Activated effector memory CD4-positive, alpha-beta T cell treated with anti-CD3 and anti-CD28 coated beads, Interleukin-2, amount 50 U/mL, for 16 hours (primary cell): ENCODE results near the gene GSTCD.
"Not testable (repeated sequence)": the region's sequence is repeated elsewhere in the genome, so short reads cannot be mapped to it uniquely, and the experiment has no call there.

ENCODE experiments used
- DNase-seq: peaks from one replicate; pipeline ENCODE4 v3.0.0-alpha.2; 2020

GSTCD gene, protein sequence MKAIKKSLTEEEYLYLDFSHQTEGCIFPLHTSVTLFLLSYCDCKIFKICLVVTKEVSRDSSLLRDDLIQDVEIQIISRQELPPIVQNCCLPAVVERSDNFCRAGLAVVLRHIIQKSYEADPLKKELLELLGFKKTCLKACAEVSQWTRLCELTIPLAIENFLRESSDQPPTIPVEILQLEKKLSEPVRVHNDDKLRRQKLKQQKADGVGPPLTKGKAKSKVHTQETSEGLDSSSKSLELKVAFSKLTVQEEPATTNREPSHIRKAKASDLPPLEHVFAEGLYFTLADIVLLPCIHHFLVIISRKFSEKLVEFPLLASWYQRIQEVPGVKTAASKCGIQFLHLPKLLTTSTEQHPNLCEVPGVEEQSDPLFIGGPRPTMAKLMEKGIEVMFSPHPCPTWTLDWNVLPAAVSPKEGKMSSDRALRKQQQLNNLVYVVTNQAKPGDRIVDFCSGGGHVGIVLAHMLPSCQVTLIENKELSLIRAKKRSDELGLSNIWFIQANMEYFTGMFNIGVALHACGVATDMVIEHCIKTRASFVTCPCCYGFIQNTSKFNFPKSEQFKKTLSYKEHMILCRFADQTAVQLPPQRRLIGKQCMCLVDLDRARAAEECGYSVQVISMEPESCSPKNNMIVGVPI

GRCh38 chr4:105708181-105709080 lies at the start of gene GSTCD, which contains the start of gene INTS12:
GSTCD (plus strand) TSS chr4:105708784; CDS start chr4:105717614, 8,830 bp downstream.
INTS12 (minus strand) TSS chr4:105708689; CDS start chr4:105700005, 8,684 bp downstream.
- peak; percentile 96 for DNase-seq

DNA sequence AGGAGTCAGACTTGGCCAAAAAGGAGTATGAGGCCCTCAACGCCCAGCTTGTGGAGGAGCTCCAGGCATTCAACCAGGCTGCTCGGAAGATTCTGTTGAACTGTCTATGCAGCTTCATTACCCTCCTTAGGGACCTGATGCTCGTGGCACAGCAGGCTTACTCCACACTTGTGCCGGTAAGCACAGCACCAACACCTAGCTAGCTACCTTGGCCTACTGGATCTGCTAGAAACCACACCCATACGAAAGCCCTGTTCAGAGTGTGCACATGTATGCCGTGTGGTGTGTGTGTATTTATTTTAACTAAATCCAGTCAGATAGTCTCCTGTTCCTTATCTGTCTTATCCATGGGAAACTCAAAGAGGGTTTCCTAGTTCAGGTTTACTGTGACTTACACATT lies 49.4 kb upstream of the GSTCD start:
- no peak for DNase-seq

GRCh38 chr4:105661028-105661427 lies 47.6 kb upstream of the GSTCD start:
- DNase-seq, result no peak

GRCh38 chr4:105662935-105663675 lies 45.5 kb upstream of the GSTCD start:
- no peak for DNase-seq

GRCh38 chr4:105666693-105667092 lies 41.9 kb upstream of the GSTCD start:
- DNase-seq, result no peak

- DNase-seq, result no peak
Observed at GRCh38 chr4:105670684-105671083, 37.9 kb upstream of the GSTCD start.

- DNase-seq, result no peak
Observed at GRCh38 chr4:105671301-105671700, 37.3 kb upstream of the GSTCD start.

GRCh38 chr4:105674011-105674410 lies 34.6 kb upstream of the GSTCD start:
- no peak for DNase-seq

DNA sequence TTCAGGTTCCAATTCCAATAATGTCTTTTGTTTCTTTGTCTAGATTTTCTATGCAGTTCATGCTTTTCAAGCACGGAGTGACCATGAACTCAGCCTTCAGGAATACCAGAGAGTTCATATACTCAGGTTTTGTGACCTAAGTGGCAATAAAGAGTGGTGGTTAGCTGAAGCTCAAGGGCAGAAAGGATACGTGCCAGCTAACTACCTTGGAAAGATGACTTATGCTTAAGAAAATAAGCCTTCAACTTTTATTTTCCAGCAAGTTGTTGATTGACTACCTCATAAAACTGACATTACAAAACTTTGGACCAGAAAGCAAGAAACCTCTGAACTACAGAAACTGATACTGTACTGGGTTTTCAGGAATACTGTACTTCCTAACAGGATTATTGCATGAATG lies 30.9 kb upstream of the GSTCD start:
- DNase-seq, result no peak

- DNase-seq, result no peak
Observed at GRCh38 chr4:105679186-105679585, 29.4 kb upstream of the GSTCD start.

GRCh38 chr4:105683038-105683437 lies 25.5 kb upstream of the GSTCD start:
- DNase-seq, result no peak

- DNase-seq, result no peak
Observed at GRCh38 chr4:105686571-105686970, 22.0 kb upstream of the GSTCD start.

DNA sequence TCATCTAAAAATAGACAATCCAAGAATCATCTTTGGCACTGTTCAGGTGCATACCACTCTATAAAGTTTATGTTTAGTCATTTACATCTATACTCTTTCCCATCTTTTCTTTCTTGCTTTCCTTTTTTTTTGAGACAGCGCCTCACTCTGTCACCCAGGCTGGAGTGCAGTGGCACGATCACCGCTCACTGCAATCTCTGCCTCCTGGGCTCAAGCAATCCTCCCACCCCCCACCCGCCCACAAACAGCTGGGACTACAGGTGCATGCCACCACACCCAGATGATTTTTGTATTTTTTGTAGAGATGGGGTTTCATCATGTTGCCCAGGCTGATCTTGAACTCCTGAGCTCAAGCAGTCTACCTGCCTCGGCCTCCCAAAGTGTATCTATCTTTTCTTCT lies 13.8 kb upstream of the GSTCD start:
- DNase-seq, result not testable (repeated sequence)

DNA sequence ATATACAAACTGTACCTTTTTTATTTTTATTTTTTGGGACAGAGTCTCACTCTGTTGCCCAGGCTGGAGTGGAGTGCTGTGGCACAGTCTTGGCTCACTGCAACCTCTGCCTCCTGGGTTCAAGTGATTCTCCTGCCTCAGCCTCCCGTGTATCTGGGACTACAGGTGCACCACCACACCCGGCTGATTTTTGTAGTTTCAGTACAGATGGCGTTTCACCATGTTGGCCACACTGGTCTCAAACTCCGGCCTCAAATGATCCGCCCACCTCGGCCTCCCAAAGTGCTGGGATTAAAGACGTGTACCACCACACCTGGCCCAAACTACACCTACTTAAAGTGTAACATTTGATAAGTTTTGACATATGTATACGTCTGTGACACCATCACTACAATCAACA lies 12.8 kb upstream of the GSTCD start:
- not testable (repeated sequence) for DNase-seq

GRCh38 chr4:105698607-105699006 lies 10.0 kb upstream of the GSTCD start:
- no peak for DNase-seq

DNA sequence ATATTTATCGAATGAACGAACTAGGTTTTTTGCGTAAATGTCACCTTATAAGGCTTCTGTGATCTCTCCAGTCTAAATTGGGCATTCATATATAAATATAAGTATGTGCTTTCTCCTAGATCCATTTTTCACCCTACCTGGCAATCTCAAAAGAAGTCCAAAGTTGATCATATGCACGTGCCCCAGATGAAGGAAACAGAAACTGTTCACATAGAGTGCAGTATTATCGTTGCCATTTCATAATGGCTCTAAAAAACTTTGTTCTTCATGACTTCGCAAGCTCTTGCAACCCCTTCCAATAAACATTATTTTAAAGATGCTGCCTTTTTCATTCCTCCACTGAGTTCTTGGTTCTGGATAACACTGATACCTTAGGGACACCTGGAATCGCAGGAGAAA lies 803 bp upstream of the GSTCD start:
- DNase-seq, result no peak

DNA sequence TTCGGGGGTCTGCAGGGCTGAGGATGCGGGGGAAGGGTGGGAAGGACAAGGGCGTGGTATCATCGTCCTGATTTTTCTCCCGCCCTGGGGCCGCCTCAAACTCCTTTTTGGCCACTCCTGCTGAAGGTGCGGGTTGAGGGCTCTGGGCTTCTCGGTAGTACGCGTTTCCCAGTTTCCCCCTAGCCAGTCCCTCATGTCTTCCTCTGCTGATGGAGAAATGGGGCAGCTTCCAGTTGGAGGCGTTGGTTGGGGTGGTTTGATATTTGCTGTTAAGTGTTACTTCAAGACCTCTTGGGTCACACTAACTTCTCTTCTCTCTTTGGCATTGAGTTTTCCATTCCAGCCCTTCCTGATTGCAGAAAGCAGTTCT lies 482 bp downstream of the GSTCD start:
- no peak for DNase-seq

DNA sequence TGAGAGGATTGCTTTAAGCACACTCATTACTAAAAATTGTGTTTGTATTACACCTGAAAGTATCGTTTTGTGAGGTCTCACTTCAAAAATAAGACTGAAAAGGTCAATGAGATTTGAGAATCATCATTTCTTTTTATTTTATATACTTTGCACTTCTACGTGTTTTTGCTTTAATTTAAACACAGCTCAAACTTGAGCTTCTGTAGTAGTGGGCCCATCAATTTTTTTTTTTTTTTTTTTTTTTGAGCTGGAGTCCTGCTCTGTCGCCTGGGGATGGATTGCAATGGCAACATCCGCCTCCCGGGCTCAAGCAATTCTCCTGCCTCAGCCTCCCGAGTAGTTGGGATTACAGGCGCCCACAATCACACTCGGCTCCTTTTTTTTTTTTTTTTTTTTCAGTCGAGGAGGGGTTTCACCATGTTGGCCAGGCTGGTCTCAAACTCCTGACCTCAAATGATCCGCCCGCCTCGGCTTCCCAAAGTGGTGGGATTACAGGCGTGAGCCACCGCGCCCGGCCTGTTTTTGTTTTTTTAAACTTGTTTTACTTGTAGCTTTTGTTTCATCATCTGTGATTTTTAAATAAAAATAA lies 1.5 kb downstream of the GSTCD start:
- no peak for DNase-seq

DNA sequence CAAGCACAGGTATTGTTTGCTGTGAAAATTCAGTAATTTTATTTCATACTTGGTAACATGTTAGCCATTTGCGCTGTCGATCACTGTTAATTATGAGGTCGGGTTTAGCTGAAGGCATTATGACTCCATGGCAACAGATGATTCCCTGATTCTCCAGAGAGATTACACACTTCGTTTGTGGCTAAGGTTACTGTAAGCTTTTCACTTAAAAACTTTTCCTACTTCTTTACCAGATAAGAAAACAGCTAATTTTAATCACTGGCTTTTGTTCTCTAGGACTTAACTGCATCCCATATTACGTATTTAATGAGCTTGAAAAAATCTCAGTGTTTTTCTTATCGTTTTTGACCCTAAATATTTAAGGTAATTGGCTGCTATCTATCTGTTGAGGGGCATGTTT lies 2.1 kb downstream of the GSTCD start:
- DNase-seq, result no peak

- DNase-seq, result no peak
Observed at GRCh38 chr4:105712766-105713165, 4.2 kb downstream of the GSTCD start.

DNA sequence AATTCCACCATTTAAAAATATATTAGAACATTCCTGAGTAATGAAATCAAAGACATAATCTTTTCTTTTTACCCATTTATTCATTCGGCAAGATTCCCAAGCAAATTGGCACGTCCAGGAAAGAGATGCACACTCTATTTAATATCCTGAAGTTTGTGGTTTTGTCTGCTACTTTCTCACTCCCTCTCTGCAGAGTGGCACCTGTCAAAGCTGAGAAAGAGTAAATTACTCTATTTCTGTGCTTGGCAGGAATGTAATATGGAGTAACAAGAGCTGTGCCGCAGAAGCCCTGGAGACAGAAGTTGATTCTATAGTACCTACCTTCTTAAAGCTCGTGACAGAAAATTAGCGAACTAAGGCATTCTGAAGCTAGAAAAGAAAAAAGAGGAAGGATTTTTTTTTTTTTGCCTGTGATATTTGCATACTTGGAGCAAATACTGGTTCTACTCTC lies 5.5 kb downstream of the GSTCD start:
- no peak for DNase-seq

- DNase-seq, result no peak
Observed at GRCh38 chr4:105714932-105715331, 6.3 kb downstream of the GSTCD start.
